Posterior cingulate gyrus (tissue), 11 donors: ENCODE results near the gene EBLN2.
"Not testable (repeated sequence)": the region's sequence is repeated elsewhere in the genome, so short reads cannot be mapped to it uniquely, and the experiment has no call there.

ENCODE experiments used
- DNase-seq, 10 donors: peaks; one replicate each; pipeline versions ENCODE4 v3.0.0 to v3.0.0-alpha.2; 2020 to 2021; ENCODE audit warnings: mixed read lengths in 3 of 10
- intact Hi-C: fragments of 100-400 bp; cut with DNase I; formaldehyde crosslinking; loops from one replicate; pipeline ENCODE4 v1.15.1; 2023

Gene EBLN2

GRCh38 chr3:73056014-73056844, 5.2 kb upstream of the EBLN2 start:
- no peak for DNase-seq
- intact Hi-C loops: loop anchor here (1.0 to 5.0 kb wide), 2 partner anchors 59 to 118 kb away; partner anchors contain the start of gene PPP4R2

- no peak for DNase-seq
- intact Hi-C loops: loop anchor here (1.0 to 5.0 kb wide), 2 partner anchors 59 to 118 kb away; partner anchors contain the start of gene PPP4R2
These were observed 4.7 kb upstream of the EBLN2 start for GRCh38 chr3:73056845-73057150.

GRCh38 chr3:73060302-73060723, 1.1 kb upstream of the EBLN2 start:
- no peak for DNase-seq
- intact Hi-C loops: no loop called here

GRCh38 chr3:73066243-73066642, 4.8 kb downstream of the EBLN2 start:
- intact Hi-C loops, DNase-seq: not testable (repeated sequence)

GRCh38 chr3:73068419-73068818, 7.0 kb downstream of the EBLN2 start:
- intact Hi-C loops: no loop called here
- DNase-seq: no peak

- intact Hi-C loops: no loop called here
These were observed 7.7 kb downstream of the EBLN2 start for GRCh38 chr3:73069187-73069586.

GRCh38 chr3:73069775-73070444, 8.5 kb downstream of the EBLN2 start:
- DNase-seq: no peak
- intact Hi-C loops: loop anchor here (5.0 kb wide), 1 partner anchor 133 kb away; no protein-coding TSS in a partner anchor

More at GRCh38 chr3:73069187-73069586, 7.7 kb downstream of the EBLN2 start:
- no peak for DNase-seq

- no peak for DNase-seq
- intact Hi-C loops: loop anchor here (5.0 kb wide), 1 partner anchor 134 kb away; no protein-coding TSS in a partner anchor
These were observed 9.5 kb downstream of the EBLN2 start for GRCh38 chr3:73070675-73071575.

- intact Hi-C loops: loop anchor here (5.0 kb wide), 1 partner anchor 135 kb away; no protein-coding TSS in a partner anchor
- no peak for DNase-seq
These were observed 10.5 kb downstream of the EBLN2 start for GRCh38 chr3:73071952-73072351.

GRCh38 chr3:73072634-73073033, 11.2 kb downstream of the EBLN2 start:
- no peak for DNase-seq
- intact Hi-C loops: loop anchor here (5.0 kb wide), 1 partner anchor 135 kb away; no protein-coding TSS in a partner anchor

GRCh38 chr3:73073091-73073707, 11.7 kb downstream of the EBLN2 start:
- intact Hi-C loops: loop anchor here (5.0 kb wide), 1 partner anchor 136 kb away; no protein-coding TSS in a partner anchor
- DNase-seq: no peak

- intact Hi-C loops: loop anchor here (5.0 kb wide), 1 partner anchor 137 kb away; no protein-coding TSS in a partner anchor
- no peak for DNase-seq
These were observed 13.3 kb downstream of the EBLN2 start for GRCh38 chr3:73074781-73075180.

GRCh38 chr3:73080216-73080966, 18.9 kb downstream of the EBLN2 start:
- intact Hi-C loops: loop anchor here (10.0 kb wide), 1 partner anchor 1356 kb away; the partner anchor contains the start of gene EIF4E3
- DNase-seq: no peak

- intact Hi-C loops: loop anchor here (10.0 kb wide), 1 partner anchor 1356 kb away; the partner anchor contains the start of gene EIF4E3
These were observed 19.7 kb downstream of the EBLN2 start for GRCh38 chr3:73081140-73081539.

GRCh38 chr3:73084170-73084569, 22.7 kb downstream of the EBLN2 start:
- intact Hi-C loops: loop anchor here (10.0 kb wide), 1 partner anchor 1359 kb away; the partner anchor contains the start of gene EIF4E3
- DNase-seq: no peak

More at GRCh38 chr3:73081140-73081539, 19.7 kb downstream of the EBLN2 start:
- no peak for DNase-seq

GRCh38 chr3:73086071-73086494, 24.6 kb downstream of the EBLN2 start:
- peak in 8 of 10 donors; percentile 44 to 89 (median 60) for DNase-seq
- intact Hi-C loops: loop anchor here (5.0 to 10.0 kb wide), 2 partner anchors 234 to 1361 kb away; partner anchors contain the start of gene EIF4E3

GRCh38 chr3:73094129-73094528, 32.7 kb downstream of the EBLN2 start:
- no peak for DNase-seq
- intact Hi-C loops: no loop called here

- intact Hi-C loops: no loop called here
- DNase-seq: no peak
These were observed 33.5 kb downstream of the EBLN2 start for GRCh38 chr3:73094951-73095350.

GRCh38 chr3:73096169-73096568, 34.7 kb downstream of the EBLN2 start:
- no peak for DNase-seq
- intact Hi-C loops: no loop called here
